ENCODE data around the gene SENP1.

SENP1 gene

DNA sequence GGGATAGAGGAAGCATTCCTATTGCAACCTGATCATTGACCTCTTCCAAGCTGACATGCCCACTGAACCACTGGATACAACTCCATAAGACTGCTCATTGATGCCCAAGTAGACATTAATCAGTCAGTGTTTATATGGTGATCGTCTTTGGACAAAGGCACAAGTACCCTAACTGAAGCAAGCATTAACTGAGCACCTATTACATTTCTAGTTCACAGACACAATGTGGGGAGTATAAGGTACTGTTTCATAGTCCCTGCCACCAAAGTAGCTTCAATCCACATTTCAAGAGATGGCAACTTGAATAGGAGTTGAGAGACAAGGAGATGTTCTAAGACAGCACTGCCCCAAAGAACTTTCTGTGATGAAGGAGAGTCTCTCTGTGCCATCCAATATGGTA, 90.8 kb downstream of the SENP1 start:
- no peak for DNase-seq

DNA sequence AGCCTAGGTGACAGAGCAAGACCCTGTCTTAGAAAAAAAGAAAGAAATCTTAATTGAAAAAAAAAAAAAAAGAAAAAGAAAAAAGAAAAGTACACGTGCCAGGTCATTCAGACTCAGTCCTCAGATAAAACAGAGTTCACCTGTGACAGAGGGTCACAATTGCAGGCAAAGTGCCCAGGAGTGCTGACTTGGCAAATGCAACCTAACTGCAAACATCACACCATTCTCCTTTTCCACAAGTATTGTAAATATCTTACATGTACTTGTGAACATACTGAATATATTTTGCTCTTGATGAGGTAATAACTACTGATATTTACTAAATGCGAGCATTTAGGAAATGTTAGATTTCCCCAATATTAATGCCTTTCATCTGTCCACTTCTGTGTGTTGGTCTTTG, 92.6 kb downstream of the SENP1 start:
- no peak for DNase-seq

DNA sequence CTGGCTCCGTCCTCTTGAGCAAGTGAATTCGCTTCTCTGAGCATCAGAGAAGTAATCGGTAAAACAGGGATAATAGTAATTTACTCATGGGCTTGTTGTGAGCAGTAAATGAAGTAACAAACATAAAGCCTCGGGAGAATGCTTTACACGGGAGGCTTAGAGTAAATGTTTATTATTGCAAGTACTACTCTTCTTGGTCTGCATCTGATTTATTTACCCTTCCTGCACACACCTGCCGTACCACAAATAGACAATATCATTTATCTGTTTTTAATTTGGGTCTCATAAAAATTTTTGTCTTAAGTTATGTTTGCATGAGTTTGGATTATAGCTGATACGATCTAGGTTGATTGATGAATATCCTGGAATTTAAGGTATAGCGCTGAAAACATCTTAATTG, 93.8 kb downstream of the SENP1 start:
- DNase-seq, result no peak

DNA sequence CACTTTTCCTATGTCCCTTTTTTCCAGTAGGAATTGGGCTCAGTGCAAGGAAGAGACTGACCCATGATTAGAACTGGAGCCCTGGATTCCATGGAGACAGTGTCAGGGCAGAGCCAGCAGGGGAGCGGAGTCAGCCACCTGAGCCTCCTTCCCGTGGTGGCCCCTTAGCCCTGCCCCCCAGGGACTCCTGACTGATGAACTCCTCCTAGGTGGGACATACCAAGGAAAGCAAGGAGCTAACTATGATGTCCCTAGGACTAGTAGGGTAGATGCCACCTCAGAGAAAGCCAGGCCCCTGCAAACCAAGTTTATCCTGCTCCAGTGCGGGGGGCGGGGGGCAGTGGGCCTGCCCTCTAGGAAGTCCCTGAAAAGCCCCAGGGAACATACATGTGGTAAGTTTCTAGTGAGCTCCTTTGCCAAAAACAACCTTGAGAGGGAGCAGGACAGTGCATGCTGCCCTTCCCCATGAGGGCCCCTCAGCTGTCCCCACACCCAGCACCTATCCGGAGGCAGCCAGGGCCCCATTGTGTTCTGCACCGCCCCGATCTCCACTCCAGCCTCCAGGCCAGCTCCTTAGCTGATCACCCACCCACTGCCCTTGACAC, 95.4 kb downstream of the SENP1 start:
- DNase-seq, result no peak

DNA sequence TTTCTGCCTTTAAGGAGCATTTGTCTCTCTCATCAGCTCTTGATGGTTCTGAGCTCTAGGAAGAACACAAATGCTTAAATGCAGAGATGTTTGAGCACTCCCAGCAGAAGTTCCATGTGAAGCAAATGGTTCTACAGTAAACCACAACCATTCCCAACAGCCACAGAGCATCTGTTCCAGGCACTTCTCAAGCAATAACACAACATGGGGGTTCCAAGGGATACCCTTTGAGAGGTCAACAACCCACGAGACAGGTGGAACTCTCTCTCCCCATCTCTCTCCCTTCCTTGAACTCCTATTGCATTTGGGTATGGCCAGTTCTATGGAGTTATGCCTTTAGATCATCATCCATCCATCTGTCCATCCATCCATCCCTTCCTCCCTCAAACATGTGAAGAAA, 96.4 kb downstream of the SENP1 start:
- DNase-seq, result no peak

DNA sequence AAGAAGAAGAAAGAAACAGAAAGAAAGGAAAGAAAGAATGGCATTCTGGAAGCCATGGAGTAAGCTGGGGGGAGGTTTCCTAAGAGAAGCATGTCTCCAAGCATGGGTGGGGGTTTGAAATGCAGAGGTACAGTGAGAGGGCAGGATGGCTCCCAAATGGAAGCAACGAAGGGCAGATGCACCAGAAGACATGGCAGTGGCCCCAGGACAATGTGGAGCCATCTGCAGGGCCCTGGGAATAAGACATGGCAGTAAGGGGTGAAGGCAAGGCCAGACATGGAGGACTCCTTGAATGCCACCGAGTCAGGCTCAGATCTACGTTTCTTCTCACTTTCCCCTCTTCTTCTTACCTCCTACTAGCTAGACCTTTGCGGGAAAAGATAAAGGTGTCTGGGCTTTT, 96.9 kb downstream of the SENP1 start:
- DNase-seq, result no peak

DNA sequence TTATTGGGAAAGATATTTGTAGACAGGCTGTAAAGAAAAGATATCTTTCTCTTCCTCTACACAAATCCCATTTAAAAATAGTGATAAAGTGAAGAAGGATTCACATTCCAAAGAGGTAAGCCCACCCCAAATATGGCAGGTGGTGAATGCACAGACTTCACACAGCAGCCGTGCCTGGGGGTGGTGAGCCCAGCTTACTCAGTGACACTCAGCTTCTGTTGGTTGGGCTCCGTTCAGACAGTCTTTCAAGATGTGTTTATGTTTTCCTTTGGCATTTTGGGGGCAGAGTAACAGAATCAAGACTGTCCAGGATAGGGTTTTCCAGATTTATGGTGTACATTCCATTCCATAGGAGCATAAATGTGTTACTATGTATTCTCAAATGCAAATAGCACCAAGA, 97.5 kb downstream of the SENP1 start:
- DNase-seq, result no peak

DNA sequence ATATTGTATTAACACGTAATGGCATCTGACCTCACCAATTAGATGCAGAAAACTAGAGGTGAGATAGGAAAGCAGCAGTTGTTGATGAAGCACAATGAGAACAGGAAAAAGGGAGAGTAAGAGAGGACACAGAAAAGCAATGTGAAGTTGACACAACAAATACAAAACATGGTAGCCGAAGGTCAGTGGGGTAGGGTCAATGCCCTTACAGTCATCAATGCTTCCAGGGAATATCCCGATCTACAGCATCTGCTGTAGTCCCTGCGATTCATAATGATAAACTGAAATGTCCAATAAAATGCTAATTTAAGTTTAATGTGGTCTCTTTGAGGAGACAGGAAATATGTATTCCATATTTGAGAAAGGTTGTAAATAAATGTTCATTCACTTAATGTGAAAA, 98.7 kb downstream of the SENP1 start:
- DNase-seq, result no peak

DNA sequence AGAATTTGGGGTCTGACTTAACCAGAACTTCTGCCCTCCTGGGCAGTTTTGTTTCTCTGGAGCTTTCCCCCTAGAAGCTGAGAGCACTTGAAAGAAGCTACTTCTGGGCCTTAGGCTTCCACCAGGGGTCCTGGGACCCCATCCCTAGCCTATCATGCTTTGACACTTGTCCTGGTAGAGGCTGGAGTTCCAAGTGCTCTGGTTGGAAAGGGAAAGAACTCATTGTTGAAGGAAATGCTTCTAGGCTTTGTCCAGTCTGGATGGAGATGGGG, 100.2 kb downstream of the SENP1 start:
- DNase-seq, result no peak

DNA sequence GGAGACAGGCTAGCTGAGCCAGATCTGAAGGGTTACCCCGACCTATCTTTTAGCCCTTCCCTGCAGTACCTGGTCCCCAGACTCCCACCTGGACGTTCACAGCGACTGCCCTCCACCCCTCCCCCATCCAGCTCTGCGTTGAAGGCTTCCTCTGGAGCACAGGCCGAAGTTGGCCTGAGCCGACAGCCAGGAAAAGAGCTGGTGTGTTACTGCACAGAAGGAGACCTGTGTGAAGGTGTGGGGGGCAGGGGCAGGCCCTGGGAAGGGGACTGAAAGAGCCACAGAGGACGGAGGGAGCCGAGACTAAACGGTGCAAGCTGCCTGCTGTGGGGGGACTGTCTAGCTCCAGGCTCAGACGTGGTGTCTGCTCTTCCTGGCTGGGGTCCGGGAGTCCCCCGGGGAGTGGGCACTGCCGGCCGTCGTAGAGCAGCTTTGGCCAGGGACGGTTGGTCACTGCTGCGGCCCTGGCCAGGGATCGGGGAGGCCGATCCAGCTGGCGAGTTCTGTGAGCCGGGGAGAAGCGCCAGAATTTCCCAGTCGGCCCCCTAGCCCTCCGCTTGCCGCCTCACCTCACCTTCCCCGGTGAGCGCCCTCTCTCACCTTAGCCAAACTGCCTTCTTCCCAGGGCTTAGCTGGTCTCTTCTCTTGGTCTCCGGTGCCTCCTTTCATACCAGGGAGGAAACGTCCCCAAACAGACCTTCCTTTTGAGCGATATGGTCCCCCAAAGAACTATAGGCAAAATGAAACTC, 100.7 kb downstream of the SENP1 start:
- no peak for DNase-seq

DNA sequence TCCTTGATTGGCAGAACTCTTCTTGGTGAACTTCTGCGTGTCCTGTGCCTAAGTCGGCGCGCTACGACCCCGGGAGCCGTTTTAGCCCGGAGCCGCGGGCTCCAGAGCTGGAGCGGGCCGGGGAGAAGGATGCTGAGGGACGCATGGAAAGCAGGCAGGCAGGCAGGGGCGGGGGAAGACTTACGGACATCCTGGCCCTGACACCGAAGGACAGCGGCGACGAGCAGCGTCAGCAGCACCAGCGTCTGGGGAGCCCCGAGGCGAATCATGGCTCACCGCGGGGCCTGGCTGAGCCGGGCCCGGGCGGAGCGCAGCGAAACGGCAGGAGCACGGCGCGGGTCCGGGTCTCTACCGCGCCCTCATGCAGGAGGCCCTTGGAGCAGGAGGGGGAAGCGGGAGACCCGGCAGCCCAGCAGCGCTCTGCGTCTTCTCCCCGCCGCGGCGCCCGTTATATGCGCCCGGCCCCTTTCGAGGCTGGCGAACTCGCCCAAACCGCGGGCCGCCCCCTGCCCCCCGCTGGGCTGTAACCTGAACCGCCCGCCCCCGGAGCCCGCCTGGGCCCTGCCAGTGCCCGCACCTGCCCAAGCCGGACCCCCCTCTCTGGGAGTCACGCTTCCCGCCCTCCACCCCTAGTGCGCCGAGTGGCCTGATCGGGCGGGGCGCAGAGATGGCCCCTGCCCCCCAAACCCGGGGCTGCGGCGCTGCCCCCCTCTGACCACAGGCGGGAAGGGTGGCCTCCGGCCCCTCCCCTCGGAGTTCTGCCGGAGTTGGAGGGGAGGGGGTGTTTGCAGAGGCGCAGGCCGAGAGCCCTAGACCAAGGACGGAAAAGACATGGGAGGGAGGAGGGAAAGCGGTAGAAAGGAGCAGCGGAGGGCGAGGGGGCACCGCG, 101.6 kb downstream of the SENP1 start, which contains the start of gene COL2A1:
TSS of gene COL2A1 (minus strand) at position 424 of the 889 bp plus-strand sequence. CDS start at position 269, 155 bp downstream.
- DNase-seq, result no peak

DNA sequence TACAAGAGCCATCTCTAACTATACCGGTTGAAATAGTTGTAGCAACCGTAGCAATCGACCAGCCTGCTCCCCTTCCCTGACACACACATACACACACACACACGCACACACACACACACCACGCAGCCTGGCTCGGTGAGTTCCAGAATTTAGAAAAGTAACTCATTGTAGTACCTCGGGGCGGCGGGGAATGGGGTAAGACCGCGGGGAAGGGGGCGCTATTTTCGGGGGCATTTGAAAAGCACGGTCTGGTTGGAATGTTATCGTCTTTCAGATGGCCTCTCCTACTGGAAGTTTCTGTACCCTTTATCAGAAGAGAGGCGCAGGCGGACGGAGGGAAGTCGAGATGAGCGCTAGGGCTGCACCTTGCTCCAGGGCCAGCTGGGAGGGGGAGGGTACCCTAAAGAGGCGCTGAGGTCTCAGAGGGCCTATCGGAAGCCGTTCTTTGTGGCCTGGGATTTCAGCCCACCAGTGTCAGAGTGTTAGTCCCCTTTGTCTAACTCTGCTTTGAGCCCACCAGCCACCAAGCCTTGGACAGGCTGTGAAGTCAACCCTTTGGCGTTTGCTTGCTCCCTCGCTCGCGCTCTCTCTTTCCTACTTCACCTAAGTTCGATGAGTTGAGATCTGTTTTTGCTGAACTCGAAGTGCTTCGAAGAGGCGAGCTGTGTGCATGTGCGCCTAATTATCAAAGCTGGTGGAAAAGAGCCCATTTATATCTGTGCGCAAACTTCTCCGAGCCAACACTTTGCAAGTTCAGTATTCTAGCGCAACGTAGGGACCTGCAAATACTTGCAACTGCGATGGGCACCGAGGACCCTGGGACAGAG, 102.4 kb downstream of the SENP1 start:
- DNase-seq, result no peak

DNA sequence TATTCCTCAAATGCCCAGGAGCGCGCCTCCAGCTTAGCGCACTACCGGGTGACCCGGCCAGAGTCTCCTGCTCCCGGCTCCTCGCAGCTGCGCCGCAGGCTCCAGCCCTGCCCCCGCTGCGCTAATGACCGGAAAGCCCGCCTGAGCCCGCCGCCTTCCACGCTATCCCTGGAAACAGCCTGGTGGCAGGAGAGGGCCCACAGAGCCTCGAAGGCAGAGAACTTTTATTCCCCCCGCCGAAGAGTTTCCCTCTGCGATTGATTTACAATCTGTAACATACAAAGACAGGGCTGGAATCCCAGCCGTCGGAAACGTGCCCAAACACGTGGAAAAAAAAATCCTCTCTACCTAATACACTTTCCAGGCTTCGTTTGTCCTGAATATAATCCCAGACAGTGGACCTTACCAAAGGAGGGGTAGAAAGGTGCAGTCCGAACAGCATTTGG, 103.1 kb downstream of the SENP1 start:
- no peak for DNase-seq

DNA sequence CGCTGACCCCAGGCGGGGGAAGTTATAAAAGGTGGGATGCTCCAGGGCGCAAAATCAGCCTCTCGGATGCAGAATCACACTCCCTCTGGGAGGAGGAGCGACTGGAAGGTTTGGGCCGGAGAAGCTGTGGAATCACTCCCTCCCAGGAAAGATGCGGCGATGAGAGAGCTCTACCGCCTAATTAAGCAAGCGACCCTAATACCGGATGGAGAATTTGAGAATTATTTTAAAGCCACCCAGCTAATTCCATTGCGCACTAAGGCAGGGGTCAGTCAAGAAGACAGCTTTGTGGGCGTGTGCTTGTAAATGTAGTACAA, 103.5 kb downstream of the SENP1 start:
- no peak for DNase-seq

DNA sequence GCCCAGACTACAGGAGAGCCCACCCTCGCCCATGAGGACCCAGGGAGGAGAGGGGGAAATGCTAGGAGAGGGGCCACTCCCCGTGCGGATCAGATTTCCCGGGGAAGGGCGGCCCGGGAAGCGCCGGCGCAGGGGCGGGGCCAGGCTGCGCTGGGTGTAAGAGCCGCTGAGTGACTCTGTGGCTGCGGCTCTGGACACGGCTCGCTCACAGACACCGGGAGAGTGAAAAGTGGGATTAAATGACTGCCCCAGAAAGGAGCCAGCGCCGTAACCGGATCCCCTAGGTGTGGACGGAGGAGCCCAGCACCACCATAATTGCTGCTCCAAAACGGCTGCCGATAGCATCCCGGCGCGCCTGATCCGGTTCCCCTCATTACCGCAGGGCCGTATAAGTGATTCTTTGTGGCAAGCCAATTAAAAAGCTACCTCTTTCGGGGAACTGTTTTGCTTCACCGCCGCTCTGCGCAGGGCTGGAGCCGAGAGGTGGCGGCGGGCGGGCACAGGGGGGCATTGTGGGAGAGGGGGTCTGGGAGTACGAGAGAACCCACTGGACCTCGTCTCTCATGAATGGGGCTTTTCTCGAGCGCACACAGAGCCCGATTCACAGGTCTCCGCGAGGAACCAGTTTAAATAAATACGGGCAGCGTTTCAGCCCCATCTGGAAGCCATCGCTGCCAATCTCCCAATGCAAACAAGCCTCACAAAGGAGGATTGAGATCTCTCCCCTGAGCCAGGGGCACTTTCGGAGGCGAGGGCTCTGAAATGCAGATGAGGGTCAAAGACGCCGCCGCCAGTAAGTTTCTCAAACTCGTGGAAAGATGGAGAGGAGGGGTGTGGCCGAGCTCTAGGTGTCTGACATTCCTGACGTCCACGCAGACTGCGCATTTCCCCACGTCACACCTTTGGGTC, 104.1 kb downstream of the SENP1 start:
- DNase-seq, result no peak

DNA sequence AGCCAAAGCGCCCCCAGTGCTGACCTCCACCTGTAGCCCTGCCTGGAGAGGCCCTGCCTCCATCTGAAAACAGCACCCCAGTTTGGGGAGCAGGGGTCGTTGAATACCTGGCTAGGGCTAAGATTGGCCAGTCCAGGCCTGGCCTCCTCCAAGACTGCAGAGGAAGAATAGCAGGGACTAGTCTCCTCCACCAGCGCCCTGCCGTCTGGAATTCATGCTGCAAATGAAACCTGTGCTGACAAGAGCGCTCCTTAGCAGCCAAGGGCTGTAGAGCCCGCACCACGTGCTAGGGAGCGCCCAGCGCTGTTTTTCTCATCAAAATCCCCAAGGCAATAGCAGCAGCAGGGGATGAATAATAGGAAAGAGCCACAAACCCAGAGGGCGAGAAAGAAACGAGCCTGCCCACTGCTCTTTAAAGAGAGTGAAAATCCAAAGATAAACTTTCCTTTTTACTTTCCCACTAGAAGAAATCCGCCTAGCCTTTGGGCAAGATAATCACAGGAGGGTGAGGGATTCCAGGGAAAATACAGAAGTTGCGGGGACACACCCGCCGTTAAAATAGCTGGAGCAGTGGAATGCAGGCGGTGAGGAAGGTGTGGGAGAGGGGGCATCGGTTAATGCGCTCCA, 104.9 kb downstream of the SENP1 start:
- no peak for DNase-seq

DNA sequence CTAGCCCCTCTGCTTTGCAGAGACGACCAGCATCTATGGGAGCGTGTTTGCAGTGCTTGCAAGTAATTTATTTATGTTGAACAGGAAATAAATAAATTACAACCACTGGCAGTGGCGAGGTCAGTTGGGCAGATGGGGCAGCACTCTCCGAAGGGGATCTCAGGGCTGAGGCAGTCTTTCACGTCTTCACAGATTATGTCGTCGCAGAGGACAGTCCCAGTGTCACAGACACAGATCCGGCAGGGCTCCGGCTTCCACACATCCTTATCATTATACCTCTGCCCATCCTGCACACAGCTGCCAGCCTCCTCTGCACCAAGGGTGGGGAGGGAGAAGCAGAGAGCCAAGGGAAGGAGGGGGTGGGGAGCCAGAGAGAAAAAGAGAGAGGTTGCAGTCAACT, 106.1 kb downstream of the SENP1 start:
- DNase-seq, result no peak

DNA sequence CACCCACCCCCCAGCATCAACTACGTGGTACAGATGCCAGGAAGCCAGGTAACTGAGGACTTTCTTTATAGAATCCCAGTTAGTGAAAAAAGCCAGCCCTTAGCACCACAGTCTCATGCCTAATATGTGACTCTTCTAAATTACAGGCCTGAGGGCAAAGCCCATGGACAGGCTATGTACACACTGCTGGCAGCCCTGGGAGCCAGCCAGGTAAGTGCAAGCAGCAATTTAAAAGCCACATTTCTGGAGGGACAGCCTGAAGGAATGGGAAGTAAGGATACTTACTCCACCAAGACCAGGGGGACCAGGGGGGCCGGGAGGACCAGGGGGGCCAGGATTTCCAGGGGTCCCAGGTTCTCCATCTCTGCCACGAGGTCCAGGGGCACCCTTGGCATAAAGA, 108.6 kb downstream of the SENP1 start:
- DNase-seq, result no peak

DNA sequence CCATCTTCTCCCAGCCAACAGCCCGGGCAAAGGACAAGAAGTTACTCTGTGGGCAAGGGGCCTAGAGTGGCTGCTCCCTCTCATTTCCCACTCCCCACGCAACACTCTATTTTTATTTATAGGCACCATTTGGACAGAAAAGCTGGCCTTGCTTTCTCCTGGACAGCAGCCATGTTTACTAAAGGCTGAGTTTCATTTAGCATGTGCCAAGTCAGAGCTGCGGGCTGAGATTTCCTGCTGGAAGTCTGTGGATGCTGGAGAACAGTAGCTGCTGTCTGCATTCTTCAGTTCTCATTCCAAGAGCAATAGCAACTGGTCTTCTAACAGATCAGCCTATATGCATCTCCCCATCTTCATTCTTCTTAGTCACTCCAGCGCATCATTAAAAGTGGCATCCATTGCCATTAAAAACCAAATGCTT, 109.9 kb downstream of the SENP1 start:
- no peak for DNase-seq

DNA sequence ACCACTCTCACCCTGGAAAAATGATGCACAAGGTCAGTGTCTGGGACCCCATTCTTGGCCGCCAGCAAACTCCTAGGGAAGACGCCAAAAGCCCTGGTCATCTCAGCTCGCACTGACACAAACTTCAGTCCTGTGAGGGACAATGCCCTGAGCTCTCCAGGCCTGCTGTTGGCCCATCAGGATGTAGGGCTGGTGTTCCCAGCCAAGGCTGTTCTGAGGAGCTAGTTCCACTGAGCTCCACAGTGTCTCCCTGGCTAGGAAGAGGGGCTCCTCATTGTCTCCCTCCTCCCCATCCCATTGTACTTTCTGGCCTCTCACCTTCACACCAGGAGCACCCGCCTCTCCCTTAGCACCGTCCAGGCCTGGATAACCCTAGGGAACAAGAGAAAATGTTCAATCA, 112.4 kb downstream of the SENP1 start:
- no peak for DNase-seq

All from activated T-cell treated with anti-CD3 and anti-CD28 coated beads for 4 hours (primary cell).